ENCODE data around the gene FEZ2.

GRCh38 chr2:36509075-36509474, 88.9 kb downstream of the FEZ2 start:
- TF ChIP-seq, protein P1, sequence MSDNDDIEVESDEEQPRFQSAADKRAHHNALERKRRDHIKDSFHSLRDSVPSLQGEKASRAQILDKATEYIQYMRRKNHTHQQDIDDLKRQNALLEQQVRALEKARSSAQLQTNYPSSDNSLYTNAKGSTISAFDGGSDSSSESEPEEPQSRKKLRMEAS (IDR thresholded peaks at IDR 0.05): no peak
- no peak for TF ChIP-seq RAD21 (IDR thresholded peaks at IDR 0.05; ENCODE audit: low read depth)
- no peak for TF ChIP-seq EP300 (IDR thresholded peaks at IDR 0.05; ENCODE audit: borderline replicate concordance)
- TF ChIP-seq EGR1 (IDR thresholded peaks at IDR 0.05): no peak
- TF ChIP-seq TEAD4 (IDR thresholded peaks at IDR 0.05): no peak
- TF ChIP-seq USF1 (IDR thresholded peaks at IDR 0.05): no peak
- no peak for TF ChIP-seq ZBTB7A (IDR thresholded peaks at IDR 0.05; ENCODE audit: low read depth)
- TF ChIP-seq TCF12 (IDR thresholded peaks at IDR 0.05; ENCODE audit: low read depth): no peak
- TF ChIP-seq FOXM1 (IDR thresholded peaks at IDR 0.05; ENCODE audit: borderline replicate concordance, low read depth): no peak
- no peak for TF ChIP-seq NFIC (IDR thresholded peaks at IDR 0.05)
- TF ChIP-seq, protein P2, sequence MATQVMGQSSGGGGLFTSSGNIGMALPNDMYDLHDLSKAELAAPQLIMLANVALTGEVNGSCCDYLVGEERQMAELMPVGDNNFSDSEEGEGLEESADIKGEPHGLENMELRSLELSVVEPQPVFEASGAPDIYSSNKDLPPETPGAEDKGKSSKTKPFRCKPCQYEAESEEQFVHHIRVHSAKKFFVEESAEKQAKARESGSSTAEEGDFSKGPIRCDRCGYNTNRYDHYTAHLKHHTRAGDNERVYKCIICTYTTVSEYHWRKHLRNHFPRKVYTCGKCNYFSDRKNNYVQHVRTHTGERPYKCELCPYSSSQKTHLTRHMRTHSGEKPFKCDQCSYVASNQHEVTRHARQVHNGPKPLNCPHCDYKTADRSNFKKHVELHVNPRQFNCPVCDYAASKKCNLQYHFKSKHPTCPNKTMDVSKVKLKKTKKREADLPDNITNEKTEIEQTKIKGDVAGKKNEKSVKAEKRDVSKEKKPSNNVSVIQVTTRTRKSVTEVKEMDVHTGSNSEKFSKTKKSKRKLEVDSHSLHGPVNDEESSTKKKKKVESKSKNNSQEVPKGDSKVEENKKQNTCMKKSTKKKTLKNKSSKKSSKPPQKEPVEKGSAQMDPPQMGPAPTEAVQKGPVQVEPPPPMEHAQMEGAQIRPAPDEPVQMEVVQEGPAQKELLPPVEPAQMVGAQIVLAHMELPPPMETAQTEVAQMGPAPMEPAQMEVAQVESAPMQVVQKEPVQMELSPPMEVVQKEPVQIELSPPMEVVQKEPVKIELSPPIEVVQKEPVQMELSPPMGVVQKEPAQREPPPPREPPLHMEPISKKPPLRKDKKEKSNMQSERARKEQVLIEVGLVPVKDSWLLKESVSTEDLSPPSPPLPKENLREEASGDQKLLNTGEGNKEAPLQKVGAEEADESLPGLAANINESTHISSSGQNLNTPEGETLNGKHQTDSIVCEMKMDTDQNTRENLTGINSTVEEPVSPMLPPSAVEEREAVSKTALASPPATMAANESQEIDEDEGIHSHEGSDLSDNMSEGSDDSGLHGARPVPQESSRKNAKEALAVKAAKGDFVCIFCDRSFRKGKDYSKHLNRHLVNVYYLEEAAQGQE (IDR thresholded peaks at IDR 0.05; ENCODE audit: low read depth): no peak
- TF ChIP-seq CREB1 (IDR thresholded peaks at IDR 0.05; ENCODE audit: low read depth): no peak
- no peak for TF ChIP-seq CEBPB (IDR thresholded peaks at IDR 0.05)
- TF ChIP-seq TAF1 (IDR thresholded peaks at IDR 0.05; ENCODE audit: low read depth): no peak
